Fibroblast of pulmonary artery (primary cell): ENCODE data around the gene KCNK17.

Experiments
- DNase-seq: peaks from one replicate; pipeline ENCODE4 v3.0.0-alpha.2; 2010; ENCODE audit warnings: low read depth
- H3K4me3 ChIP-seq: replicated peaks from 2 replicates; pipeline ENCODE4 v1.5.1; 2011; ENCODE audit warnings: low read depth, mild to moderate bottlenecking, control low read depth, low read length, moderate library complexity
- TF ChIP-seq, protein P1 (sequence below): IDR thresholded peaks from 2 replicates; pipeline ENCODE4 v1.5.1; 2011; ENCODE audit warnings: mild to moderate bottlenecking, control low read depth, low read length, inconsistent platforms; ENCODE audit errors: missing control alignments

KCNK17 gene

GRCh38 chr6:39281312-39281980 is 32.8 kb downstream of the KCNK17 start:
- no peak overlapping the region for H3K4me3 ChIP-seq
- TF ChIP-seq, protein P1, sequence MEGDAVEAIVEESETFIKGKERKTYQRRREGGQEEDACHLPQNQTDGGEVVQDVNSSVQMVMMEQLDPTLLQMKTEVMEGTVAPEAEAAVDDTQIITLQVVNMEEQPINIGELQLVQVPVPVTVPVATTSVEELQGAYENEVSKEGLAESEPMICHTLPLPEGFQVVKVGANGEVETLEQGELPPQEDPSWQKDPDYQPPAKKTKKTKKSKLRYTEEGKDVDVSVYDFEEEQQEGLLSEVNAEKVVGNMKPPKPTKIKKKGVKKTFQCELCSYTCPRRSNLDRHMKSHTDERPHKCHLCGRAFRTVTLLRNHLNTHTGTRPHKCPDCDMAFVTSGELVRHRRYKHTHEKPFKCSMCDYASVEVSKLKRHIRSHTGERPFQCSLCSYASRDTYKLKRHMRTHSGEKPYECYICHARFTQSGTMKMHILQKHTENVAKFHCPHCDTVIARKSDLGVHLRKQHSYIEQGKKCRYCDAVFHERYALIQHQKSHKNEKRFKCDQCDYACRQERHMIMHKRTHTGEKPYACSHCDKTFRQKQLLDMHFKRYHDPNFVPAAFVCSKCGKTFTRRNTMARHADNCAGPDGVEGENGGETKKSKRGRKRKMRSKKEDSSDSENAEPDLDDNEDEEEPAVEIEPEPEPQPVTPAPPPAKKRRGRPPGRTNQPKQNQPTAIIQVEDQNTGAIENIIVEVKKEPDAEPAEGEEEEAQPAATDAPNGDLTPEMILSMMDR = no peak
- DNase-seq = no peak

DNA sequence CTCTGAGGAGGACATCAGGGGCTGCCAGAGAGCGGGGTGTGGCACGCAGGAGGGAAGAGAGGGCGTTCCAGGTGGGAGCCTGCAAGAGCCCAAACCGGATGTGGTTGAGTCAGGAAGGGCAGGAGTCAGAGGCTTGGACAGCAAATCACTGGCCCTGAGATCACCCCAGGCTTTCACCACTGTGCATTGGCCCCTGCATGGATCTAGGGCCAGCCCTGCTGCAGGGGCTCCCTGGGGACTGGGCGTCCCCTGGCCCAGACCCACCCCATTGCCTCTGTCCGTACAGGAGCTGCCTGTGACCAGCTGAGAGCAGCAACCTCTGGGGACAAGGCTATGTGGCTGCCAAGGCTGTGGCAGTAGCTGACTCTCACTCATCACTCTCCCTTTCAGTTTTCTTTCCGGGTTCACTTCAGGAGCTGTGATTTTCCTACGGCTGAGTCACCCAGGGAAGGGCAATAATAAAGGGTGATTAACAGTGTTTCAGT is 33.9 kb downstream of the KCNK17 start:
- TF ChIP-seq, protein P1 = no peak
- no peak for DNase-seq
- H3K4me3 ChIP-seq = no peak overlapping the region

- no peak overlapping the region for H3K4me3 ChIP-seq
- TF ChIP-seq, protein P1 = no peak
- no peak for DNase-seq
Measured at GRCh38 chr6:39279539-39279938, 34.7 kb downstream of the KCNK17 start.

- H3K4me3 ChIP-seq = no peak overlapping the region
- TF ChIP-seq, protein P1 = no peak
- no peak for DNase-seq
Measured at GRCh38 chr6:39276379-39276995, 37.7 kb downstream of the KCNK17 start.

DNA sequence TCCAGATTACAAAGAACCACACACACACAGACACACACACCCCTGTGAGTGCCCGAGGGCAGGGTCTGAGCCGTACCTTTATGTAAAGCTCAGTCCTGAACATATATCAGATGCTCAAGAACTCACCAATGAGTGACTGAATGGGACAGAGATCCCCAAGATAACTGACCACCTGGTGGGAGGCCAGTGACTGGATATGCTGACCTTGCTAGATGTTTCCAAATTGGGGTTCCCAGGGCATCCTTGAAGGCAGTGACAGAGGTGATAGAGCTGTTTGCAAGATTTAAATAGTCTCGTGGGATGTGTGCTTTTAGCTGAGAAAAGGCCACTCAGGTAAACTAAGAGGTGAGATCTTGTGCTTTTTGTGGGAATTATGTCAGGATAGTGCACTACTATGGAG is 39.3 kb downstream of the KCNK17 start:
- no peak overlapping the region for H3K4me3 ChIP-seq
- TF ChIP-seq, protein P1 = no peak
- no peak for DNase-seq

DNA sequence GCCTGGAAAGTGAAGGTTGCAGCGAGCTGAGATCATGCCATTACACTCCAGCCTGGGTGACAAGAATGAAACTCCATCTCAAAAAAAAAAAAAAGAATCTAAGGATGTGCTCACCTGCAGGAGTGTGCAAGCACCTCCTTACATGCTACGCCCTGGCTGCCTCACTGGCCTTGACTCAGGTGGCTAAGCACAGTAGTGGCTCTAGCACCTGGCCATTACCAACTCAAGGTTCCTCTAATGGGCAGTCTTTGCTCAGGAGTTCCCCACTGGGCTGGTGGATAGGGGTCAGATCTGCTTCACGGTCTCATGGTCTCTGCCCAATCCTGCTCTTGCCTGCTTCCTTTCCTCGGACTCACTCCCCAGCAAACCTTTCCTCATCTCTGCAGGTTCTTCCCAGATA is 39.7 kb downstream of the KCNK17 start:
- TF ChIP-seq, protein P1 = no peak
- no peak overlapping the region for H3K4me3 ChIP-seq
- no peak for DNase-seq
